HCT116 (cell line): Measurements from ENCODE around the gene PDGFD. TPM values are rescaled to one million over a fixed set of nuclear protein-coding genes. Genes with fewer than 3 reads are reported as not detected.

Source experiments
- ATAC-seq: fragments of 200-7000 bp; cut with Tn5 transposase; 2 replicates; pipeline ENCODE4 v1.9.1; 2020; ENCODE audit warnings: mild to moderate bottlenecking, moderate library complexity
- BruUV-seq: library from RNA; stranded (reverse); fragments of 400-500 nt; replicated peaks from 2 replicates; lab custom pipeline; 2021; lab: Mats Ljungman, UMichigan
- CTCF ChIA-PET: fragments of 300-600 bp; sonication (Branson Sonifier 250); formaldehyde crosslinking; loops from one replicate; lab custom pipeline; 2021; ENCODE audit warnings: antibody characterized with exemption; lab: Charles Lee
- POLR2A ChIA-PET: fragments of 300-600, 350-600 bp; sonication (Branson Sonifier 250); formaldehyde crosslinking; loops from one replicate; lab custom pipeline; 2021; ENCODE audit warnings: antibody characterized with exemption; lab: Charles Lee
- RAD21 ChIA-PET, 2 experiments: fragments of 300-600 bp; sonication (Branson Sonifier 250); formaldehyde crosslinking; loops; one replicate each; lab custom pipeline; 2023; ENCODE audit warnings: low total read pairs in 2 of 2; ENCODE audit not compliant: uncharacterized antibody in 2 of 2, unreplicated experiment in 2 of 2, low non-redundant PET in 1 of 2; lab: Charles Lee
- DNase-seq: peaks from one replicate; pipeline ENCODE4 v3.0.0-alpha.2; 2010; ENCODE audit warnings: low read depth, low spot score
- H2AFZ ChIP-seq: fragments of 200-600 bp; shearing (Covaris generic), sonication (generic); 2 replicates; pipeline ENCODE4 v1.6.1; 2017; ENCODE audit warnings: low read depth, mixed run types, mixed read lengths, antibody characterized with exemption, low read length; ENCODE audit not compliant: poor library complexity, severe bottlenecking
- H3K27ac ChIP-seq: 2 replicates; pipeline ENCODE4 v1.5.1; 2012; ENCODE audit warnings: low read depth, low read length
- H3K27me3 ChIP-seq: fragments of 200-600 bp; sonication (generic); 2 replicates; pipeline ENCODE4 v1.6.1; 2016; ENCODE audit warnings: mixed run types, low read length, mixed read lengths; ENCODE audit not compliant: insufficient read depth
- H3K36me3 ChIP-seq, 2 experiments: fragments of 200-500 bp in 1 of 2; fragments of 200-600 bp in 1 of 2; sonication (Bioruptor generic) in 1 of 2; sonication (generic) in 1 of 2; 2 replicates each; pipeline versions ENCODE4 v1.5.1 to v1.6.1; 2014 to 2016; ENCODE audit warnings: low read length in 2 of 2, inconsistent platforms in 1 of 2, mixed read lengths in 1 of 2, mixed run types in 1 of 2; ENCODE audit not compliant: insufficient read depth in 2 of 2, control insufficient read depth in 1 of 2
- H3K4me1 ChIP-seq, 2 experiments: fragments of 200-600 bp in 1 of 2; sonication (generic) in 1 of 2; 2 replicates each; pipeline versions ENCODE4 v1.5.1 to v1.6.1; 2012 to 2017; ENCODE audit warnings: low read length in 2 of 2, inconsistent platforms in 1 of 2, mild to moderate bottlenecking in 1 of 2, mixed read lengths in 1 of 2, mixed run types in 1 of 2, moderate library complexity in 1 of 2; ENCODE audit not compliant: insufficient read depth in 2 of 2, control insufficient read depth in 1 of 2
- H3K4me2 ChIP-seq: fragments of 200-600 bp; sonication (generic); 2 replicates; pipeline ENCODE4 v1.6.1; 2017; ENCODE audit warnings: mixed run types, low read length, mixed read lengths
- H3K4me3 ChIP-seq, 2 experiments: fragments of 200-600 bp in 1 of 2; sonication (generic) in 1 of 2; replicated peaks in 1 of 2; 2 replicates each; pipeline ENCODE4 v1.5.1; 2011 to 2016; ENCODE audit warnings: low read length in 2 of 2, control low read depth in 1 of 2, low read depth in 1 of 2, mild to moderate bottlenecking in 1 of 2, mixed read lengths in 1 of 2, mixed run types in 1 of 2
- H3K79me2 ChIP-seq: fragments of 200-600 bp; sonication (generic); 2 replicates; pipeline ENCODE4 v1.6.1; 2017; ENCODE audit warnings: mild to moderate bottlenecking, mixed run types, low read length, moderate library complexity, mixed read lengths; ENCODE audit not compliant: insufficient read depth
- H3K9ac ChIP-seq: fragments of 200-600 bp; sonication (generic); 2 replicates; pipeline ENCODE4 v1.6.1; 2016; ENCODE audit warnings: low read length, mixed read lengths
- H3K9me2 ChIP-seq: fragments of 200-600 bp; sonication (generic), shearing (Covaris generic); 2 replicates; pipeline ENCODE4 v1.6.1; 2017; ENCODE audit warnings: mixed run types, mild to moderate bottlenecking, moderate library complexity; ENCODE audit not compliant: insufficient read depth
- H3K9me3 ChIP-seq, 2 experiments: fragments of 200-500 bp in 1 of 2; fragments of 200-600 bp in 1 of 2; sonication (Bioruptor generic) in 1 of 2; sonication (generic) in 1 of 2; 2 replicates each; pipeline ENCODE4 v1.6.1; 2014 to 2017; ENCODE audit warnings: low read length in 2 of 2, mixed read lengths in 2 of 2, inconsistent platforms in 1 of 2, low read depth in 1 of 2, mild to moderate bottlenecking in 1 of 2, mixed run types in 1 of 2, moderate library complexity in 1 of 2; ENCODE audit not compliant: control insufficient read depth in 1 of 2, insufficient read depth in 1 of 2
- H4K20me1 ChIP-seq: fragments of 200-600 bp; sonication (generic), shearing (Covaris generic); 2 replicates; pipeline ENCODE4 v1.6.1; 2017; ENCODE audit warnings: mixed run types, mild to moderate bottlenecking, moderate library complexity; ENCODE audit not compliant: insufficient read depth
- CBX3 ChIP-seq: IDR thresholded peaks from 2 replicates; pipeline ENCODE4 v1.6.1; 2012; ENCODE audit warnings: low read depth
- CTCF ChIP-seq, 3 experiments: fragments of 200-600 bp in 1 of 3; sonication (generic) in 1 of 3; IDR thresholded peaks in 2 of 3; conservative IDR thresholded peaks in 1 of 3; 2 replicates each; pipeline ENCODE4 v1.5.1; 2012 to 2017; ENCODE audit warnings: low read depth in 2 of 3, low read length in 2 of 3, antibody characterized with exemption in 1 of 3, borderline replicate concordance in 1 of 3, control low read depth in 1 of 3, mild to moderate bottlenecking in 1 of 3, mixed read lengths in 1 of 3, mixed run types in 1 of 3, moderate library complexity in 1 of 3; ENCODE audit not compliant: insufficient read depth in 1 of 3
- ELF1 ChIP-seq: IDR thresholded peaks from 2 replicates; pipeline ENCODE4 v1.6.1; 2012; ENCODE audit warnings: low read depth, borderline replicate concordance
- EZH2 ChIP-seq: fragments of 200-600 bp; sonication (generic); IDR thresholded peaks from 2 replicates; pipeline ENCODE4 v1.6.1; 2017; ENCODE audit warnings: antibody characterized with exemption, mixed run types
- MAX ChIP-seq: IDR thresholded peaks from 2 replicates; pipeline ENCODE4 v1.6.1; 2012
- REST ChIP-seq: IDR thresholded peaks from 2 replicates; pipeline ENCODE4 v1.6.1; 2012; ENCODE audit warnings: low read depth
- SRF ChIP-seq: IDR thresholded peaks from 2 replicates; pipeline ENCODE4 v1.6.1; 2012; ENCODE audit warnings: low read depth
- ZBTB33 ChIP-seq: IDR thresholded peaks from 2 replicates; pipeline ENCODE4 v1.6.1; 2011; ENCODE audit warnings: mild to moderate bottlenecking, low read length, moderate library complexity; ENCODE audit not compliant: insufficient replicate concordance; ENCODE audit errors: extremely low read depth
- ZFX ChIP-seq: fragments of 450-650 bp; IDR thresholded peaks from 2 replicates; pipeline ENCODE4 v1.6.1; 2017
- intact Hi-C: fragments of 100-400 bp; cut with micrococcal nuclease; formaldehyde crosslinking; loops from 2 replicates; pipeline ENCODE4 v1.10.0; 2022
- total RNA-seq: library from RNA; stranded (reverse); gene quantifications from one replicate; pipeline ENCODE4 v1.2.1, GENCODE V29; 2021; ENCODE audit not compliant: unreplicated experiment

PDGFD gene
- total RNA-seq, 1 experiment from 2014 or later = 0.34 TPM

- no peaks in the 10 kb centered on the region for H3K79me2 ChIP-seq
- no peaks in the 10 kb centered on the region for H3K36me3 ChIP-seq
- RAD21 ChIA-PET = no interaction called here
- CTCF ChIA-PET = no interaction called here
- no peak overlapping the region for H3K4me3 ChIP-seq
- ATAC-seq = no peak
- H4K20me1 ChIP-seq = no peaks in the 10 kb centered on the region
- intact Hi-C loops = no loop called here
- no TSS peak for BruUV-seq
- TF ChIP-seq EZH2 (no peak), ZBTB33 (no peak), REST (no peak), CTCF (IDR thresholded peaks at IDR 0.05 in 2 of 3, conservative IDR thresholded peaks at IDR 0.05 in 1 of 3; ENCODE audit: borderline replicate concordance in 1 of 3, insufficient read depth in 1 of 3, low read depth in 2 of 3, low read length in 2 of 3) (no peak), ELF1 (no peak), SRF (no peak), MAX (no peak), ZFX (no peak), CBX3 (no peak)
- TF ChIP-seq, all 23 proteins: peak for 0
- Histone ChIP-seq H3K4me2 (no peak overlapping the region), H3K9ac (no peak overlapping the region), H3K9me3 (no peaks in the 10 kb centered on the region), H3K4me1 (no peaks in the 10 kb centered on the region), H3K9me2 (no peaks in the 10 kb centered on the region), H2AFZ (no peak overlapping the region), H3K27ac (no peak overlapping the region), H3K27me3 (no peaks in the 10 kb centered on the region)
- no peak for DNase-seq
- POLR2A ChIA-PET = no interaction called here
These were observed 205.3 kb downstream of the PDGFD start for GRCh38 chr11:103958475-103959215.
